ENCODE measurements around the gene ZNF217. TPM values are rescaled to one million over a fixed set of nuclear protein-coding genes. Genes with fewer than 3 reads are reported as not detected.

The ZNF217 gene
- total and polyA plus RNA-seq, 2 of the 8 experiments (the other 6 are each of a cell fraction or from before 2014, with no cell fraction given) = 15.3 to 87.9 TPM

- TF ChIP-seq SRF (IDR thresholded peaks at IDR 0.05; ENCODE audit: low read depth, low read length) (no peak), MAFK (IDR thresholded peaks at IDR 0.05; ENCODE audit: low read depth, low read length) (peak; percentile 70), TEAD4 (IDR thresholded peaks at IDR 0.05; ENCODE audit: low read depth, low read length) (no peak), SP1 (IDR thresholded peaks at IDR 0.05; ENCODE audit: low read depth, low read length) (peak; percentile 51; the same call in 1 of the 2 replicates), RAD21 (IDR thresholded peaks at IDR 0.05 in 1 of 2, conservative IDR thresholded peaks at IDR 0.05 in 1 of 2; ENCODE audit: low read depth in 2 of 2, low read length in 2 of 2) (peak in 1 of 2 experiments; percentile 2; a peak in 1 of 4 replicates), POLR2AphosphoS5 (IDR thresholded peaks at IDR 0.05; ENCODE audit: low read depth, low read length) (peak; percentile 86; the same call in 1 of the 2 replicates), ASH2L (IDR thresholded peaks at IDR 0.05; ENCODE audit: low read length) (peak; percentile 85)
These were observed 30.0 kb upstream of the ZNF217 start (continued) for GRCh38 chr20:53623454-53624211.

All from H1 (cell line).